GM23338 (cell line): Measurements from ENCODE around the gene BSND. TPM values are rescaled to one million over a fixed set of nuclear protein-coding genes. Genes with fewer than 3 reads are reported as not detected.

Source experiments
- ATAC-seq: fragments of 200-7000 bp; cut with Tn5 transposase; 3 replicates; pipeline ENCODE4 v1.9.1; 2020
- DNase-seq: peaks from one replicate; pipeline ENCODE4 v3.0.0-alpha.2; 2015; ENCODE audit warnings: low spot score
- H2AFZ ChIP-seq: fragments of 200-600 bp; sonication (generic); 2 replicates; pipeline ENCODE4 v1.8.0; 2016; ENCODE audit warnings: antibody characterized with exemption, mild to moderate bottlenecking, moderate library complexity
- H3F3A ChIP-seq: fragments of 200-600 bp; sonication (generic); replicated peaks from 2 replicates; pipeline ENCODE4 v1.8.0; 2017; ENCODE audit warnings: antibody characterized with exemption, mixed run types, low read depth
- H3K27ac ChIP-seq: fragments of 200-600 bp; sonication (generic); 2 replicates; pipeline ENCODE4 v1.6.1; 2016; ENCODE audit warnings: low read depth
- H3K27me3 ChIP-seq: fragments of 200-600 bp; sonication (generic); 2 replicates; pipeline ENCODE4 v1.8.0; 2016; ENCODE audit warnings: mild to moderate bottlenecking, mixed run types, moderate library complexity; ENCODE audit not compliant: insufficient read depth
- H3K36me3 ChIP-seq: fragments of 200-600 bp; sonication (generic); 2 replicates; pipeline ENCODE4 v1.8.0; 2016; ENCODE audit warnings: mild to moderate bottlenecking; ENCODE audit not compliant: insufficient read depth
- H3K4me1 ChIP-seq: fragments of 200-600 bp; sonication (generic); 2 replicates; pipeline ENCODE4 v1.8.0; 2016; ENCODE audit warnings: mild to moderate bottlenecking, moderate library complexity; ENCODE audit not compliant: insufficient read depth
- H3K4me2 ChIP-seq: fragments of 200-600 bp; sonication (generic); 2 replicates; pipeline ENCODE4 v1.7.1; 2017; ENCODE audit warnings: mixed run types
- H3K4me3 ChIP-seq: fragments of 200-600 bp; sonication (generic); 2 replicates; pipeline ENCODE4 v1.6.1; 2016; ENCODE audit warnings: mixed run types
- H3K79me2 ChIP-seq: fragments of 200-600 bp; sonication (generic); replicated peaks from 2 replicates; pipeline ENCODE4 v1.8.0; 2017; ENCODE audit warnings: mild to moderate bottlenecking; ENCODE audit not compliant: insufficient read depth
- H3K9me2 ChIP-seq: fragments of 200-600 bp; sonication (generic); 2 replicates; pipeline ENCODE4 v1.8.0; 2017; ENCODE audit not compliant: insufficient read depth
- H4K20me1 ChIP-seq: fragments of 200-600 bp; sonication (generic); replicated peaks from 2 replicates; pipeline ENCODE4 v1.8.0; 2017; ENCODE audit warnings: mild to moderate bottlenecking; ENCODE audit not compliant: insufficient read depth
- H3K27ac Mint-ChIP-seq: 2 replicates; pipeline ENCODE4 v1.8.0; 2020; ENCODE audit warnings: inconsistent platforms, mild to moderate bottlenecking, moderate library complexity, mixed read lengths
- H3K27me3 Mint-ChIP-seq: 3 replicates; pipeline ENCODE4 v1.8.0; 2022; ENCODE audit warnings: low read depth, mild to moderate bottlenecking, moderate library complexity, mixed read lengths, inconsistent platforms; ENCODE audit not compliant: insufficient read depth, poor library complexity
- H3K36me3 Mint-ChIP-seq: 3 replicates; pipeline ENCODE4 v1.8.0; 2021; ENCODE audit warnings: low read depth, mild to moderate bottlenecking, inconsistent platforms, moderate library complexity, mixed read lengths
- H3K4me1 Mint-ChIP-seq: 3 replicates; pipeline ENCODE4 v1.8.0; 2020; ENCODE audit warnings: mild to moderate bottlenecking, inconsistent platforms, mixed read lengths
- H3K4me3 Mint-ChIP-seq: 3 replicates; pipeline ENCODE4 v1.8.0; 2021; ENCODE audit warnings: moderate library complexity, mild to moderate bottlenecking, inconsistent platforms, mixed read lengths
- H3K9me3 Mint-ChIP-seq: 3 replicates; pipeline ENCODE4 v1.8.0; 2020; ENCODE audit warnings: moderate library complexity, mild to moderate bottlenecking, inconsistent platforms, mixed read lengths
- EZH2 ChIP-seq: fragments of 200-600 bp; sonication (generic); IDR thresholded peaks from one replicate; pipeline ENCODE4 v1.8.0; 2017; ENCODE audit warnings: antibody characterized with exemption, mild to moderate bottlenecking, low read depth; ENCODE audit not compliant: unreplicated experiment
- EZH2phosphoT487 ChIP-seq: fragments of 200-600 bp; sonication (generic); IDR thresholded peaks from one replicate; pipeline ENCODE4 v1.8.1; 2018; ENCODE audit warnings: antibody characterized with exemption; ENCODE audit not compliant: unreplicated experiment
- JUNB ChIP-seq: IDR thresholded peaks from one replicate; pipeline ENCODE4 v1.6.1; 2016; ENCODE audit warnings: antibody characterized with exemption; ENCODE audit not compliant: unreplicated experiment
- NANOG ChIP-seq: IDR thresholded peaks from 2 replicates; pipeline ENCODE4 v1.6.1; 2016; ENCODE audit warnings: antibody characterized with exemption, borderline replicate concordance
- POLR2AphosphoS5 ChIP-seq: IDR thresholded peaks from 2 replicates; pipeline ENCODE4 v1.6.1; 2016; ENCODE audit warnings: antibody characterized with exemption, low read depth
- STAT1 ChIP-seq: IDR thresholded peaks from one replicate; pipeline ENCODE4 v1.6.1; 2016; ENCODE audit warnings: antibody characterized with exemption; ENCODE audit not compliant: unreplicated experiment
- ZNF114 ChIP-seq: fragments of 250-450 bp; sonication (Bioruptor Pico); IDR thresholded peaks from 2 replicates; pipeline ENCODE4 v1.5.0; 2020; ENCODE audit warnings: mild to moderate bottlenecking, moderate library complexity
- ZNF331 ChIP-seq: fragments of 250-450 bp; sonication (Bioruptor Pico); IDR thresholded peaks from 2 replicates; pipeline ENCODE4 v1.5.0; 2020; ENCODE audit warnings: low read depth, mild to moderate bottlenecking, moderate library complexity
- polyA plus RNA-seq: library from polyadenylated mRNA; unstranded; fragments of >200 nt; fragmentation: Nextera tagmentation; extraction: Ambion mirVana; gene quantifications from 2 replicates; pipeline ENCODE4 v1.2.1, GENCODE V29; 2016
- total RNA-seq: library from RNA; depleted of rRNA; stranded (reverse); fragments of >200 nt; shearing (Covaris generic); gene quantifications from 2 replicates; pipeline ENCODE4 v1.2.3, GENCODE V29; 2014
- TF ChIP-seq, protein P1 (sequence below), 2 experiments: fragments of 200-600 bp in 1 of 2; sonication (generic) in 1 of 2; conservative IDR thresholded peaks; 2 replicates each; pipeline versions ENCODE4 v1.5.1 to v1.6.1; 2016 to 2017; ENCODE audit warnings: antibody characterized with exemption in 2 of 2, low read depth in 2 of 2, mild to moderate bottlenecking in 2 of 2, moderate library complexity in 1 of 2
- TF ChIP-seq, protein P2 (sequence below): IDR thresholded peaks from 2 replicates; pipeline ENCODE4 v1.6.1; 2016; ENCODE audit warnings: antibody characterized with exemption

BSND gene
- total and polyA plus RNA-seq, 2 experiments from 2014 or later = 0.55 to 1.4 TPM

DNA sequence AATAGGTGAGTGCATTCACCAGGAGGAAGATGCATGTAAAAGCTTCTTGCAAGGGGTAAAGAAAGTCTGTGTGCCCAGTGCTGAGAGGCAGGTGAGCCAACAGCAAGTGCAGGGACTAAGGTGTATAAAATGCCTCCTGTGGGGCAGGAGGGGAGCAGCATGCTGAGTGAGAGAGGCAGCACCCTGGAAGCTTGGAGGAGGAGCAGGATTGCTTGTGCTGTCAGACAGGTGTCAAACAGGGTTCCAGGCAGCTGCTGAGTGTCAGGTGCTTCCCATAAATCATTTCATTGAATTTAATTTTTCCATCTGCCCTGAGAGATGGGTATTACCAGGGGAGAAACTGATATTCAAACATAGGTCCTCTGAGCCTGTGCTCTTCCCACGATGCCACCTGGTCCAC lies 13.9 kb downstream of the BSND start:
- Mint-ChIP-seq H3K27me3 (peaks cover 12% of the 10 kb centered on the region), H3K27ac (no peak overlapping the region), H3K4me1 (peaks cover 15% of the 10 kb centered on the region), H3K9me3 (peaks cover 17% of the 10 kb centered on the region), H3K36me3 (peaks cover 9% of the 10 kb centered on the region), H3K4me3 (no peak overlapping the region)
- Histone ChIP-seq H4K20me1 (no peaks in the 10 kb centered on the region), H3K9me2 (no peaks in the 10 kb centered on the region), H3K27ac (no peak overlapping the region), H3K4me2 (no peak overlapping the region), H3K4me3 (no peak overlapping the region), H2AFZ (no peak overlapping the region), H3K79me2 (no peaks in the 10 kb centered on the region), H3K27me3 (no peaks in the 10 kb centered on the region), H3K4me1 (peaks cover 16% of the 10 kb centered on the region; the same call in 1 of the 2 replicates), H3K36me3 (no peaks in the 10 kb centered on the region), H3F3A (no peaks in the 10 kb centered on the region)
- no peak for TF ChIP-seq EZH2
- TF ChIP-seq STAT1 = no peak
- no peak for TF ChIP-seq EZH2phosphoT487
- DNase-seq = no peak
- ATAC-seq = no peak

DNA sequence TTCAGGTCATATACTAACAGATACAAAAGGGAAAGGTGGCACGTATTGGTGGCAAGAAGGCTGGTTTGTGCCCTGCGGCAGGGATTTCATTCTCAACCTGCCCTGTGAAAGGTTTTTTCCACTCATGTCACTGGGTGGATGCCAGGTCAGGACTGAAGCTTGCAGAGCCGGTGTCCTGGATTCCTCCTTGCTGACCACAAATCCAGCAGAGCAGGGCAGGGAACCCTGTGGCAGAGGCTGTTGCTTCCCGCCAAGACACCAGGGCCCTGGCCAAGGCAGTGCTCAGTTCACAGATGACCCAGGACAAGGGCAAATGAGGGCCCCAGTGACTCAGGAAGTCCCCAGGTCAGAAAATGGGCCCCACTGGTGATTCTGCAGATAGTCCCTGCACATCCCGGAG lies 16.4 kb downstream of the BSND start:
- Histone ChIP-seq H3F3A (no peaks in the 10 kb centered on the region), H3K79me2 (no peaks in the 10 kb centered on the region), H3K9me2 (no peaks in the 10 kb centered on the region), H3K4me3 (no peak overlapping the region), H3K27me3 (no peaks in the 10 kb centered on the region), H2AFZ (no peak overlapping the region), H3K36me3 (no peaks in the 10 kb centered on the region), H3K4me1 (peaks cover 22% of the 10 kb centered on the region; the same call in 1 of the 2 replicates), H3K4me2 (no peak overlapping the region), H4K20me1 (no peaks in the 10 kb centered on the region), H3K27ac (no peak overlapping the region)
- no peak for DNase-seq
- Mint-ChIP-seq H3K27me3 (peaks cover 12% of the 10 kb centered on the region), H3K36me3 (no peaks in the 10 kb centered on the region; the same call in 2 of the 3 replicates), H3K4me1 (peaks cover 13% of the 10 kb centered on the region), H3K4me3 (no peak overlapping the region), H3K9me3 (no peaks in the 10 kb centered on the region), H3K27ac (no peak overlapping the region)
- ATAC-seq = no peak
- TF ChIP-seq ZNF331 (CRISPR knock-in tag) = no peak
- TF ChIP-seq POLR2AphosphoS5 = no peak
- TF ChIP-seq, protein P1, sequence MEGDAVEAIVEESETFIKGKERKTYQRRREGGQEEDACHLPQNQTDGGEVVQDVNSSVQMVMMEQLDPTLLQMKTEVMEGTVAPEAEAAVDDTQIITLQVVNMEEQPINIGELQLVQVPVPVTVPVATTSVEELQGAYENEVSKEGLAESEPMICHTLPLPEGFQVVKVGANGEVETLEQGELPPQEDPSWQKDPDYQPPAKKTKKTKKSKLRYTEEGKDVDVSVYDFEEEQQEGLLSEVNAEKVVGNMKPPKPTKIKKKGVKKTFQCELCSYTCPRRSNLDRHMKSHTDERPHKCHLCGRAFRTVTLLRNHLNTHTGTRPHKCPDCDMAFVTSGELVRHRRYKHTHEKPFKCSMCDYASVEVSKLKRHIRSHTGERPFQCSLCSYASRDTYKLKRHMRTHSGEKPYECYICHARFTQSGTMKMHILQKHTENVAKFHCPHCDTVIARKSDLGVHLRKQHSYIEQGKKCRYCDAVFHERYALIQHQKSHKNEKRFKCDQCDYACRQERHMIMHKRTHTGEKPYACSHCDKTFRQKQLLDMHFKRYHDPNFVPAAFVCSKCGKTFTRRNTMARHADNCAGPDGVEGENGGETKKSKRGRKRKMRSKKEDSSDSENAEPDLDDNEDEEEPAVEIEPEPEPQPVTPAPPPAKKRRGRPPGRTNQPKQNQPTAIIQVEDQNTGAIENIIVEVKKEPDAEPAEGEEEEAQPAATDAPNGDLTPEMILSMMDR (conservative IDR thresholded peaks at IDR 0.05; ENCODE audit: low read depth in 2 of 2) = no peak
- no peak for TF ChIP-seq NANOG
- TF ChIP-seq ZNF114 = no peak
- no peak for TF ChIP-seq JUNB
- no peak for TF ChIP-seq EZH2
- TF ChIP-seq, protein P2, sequence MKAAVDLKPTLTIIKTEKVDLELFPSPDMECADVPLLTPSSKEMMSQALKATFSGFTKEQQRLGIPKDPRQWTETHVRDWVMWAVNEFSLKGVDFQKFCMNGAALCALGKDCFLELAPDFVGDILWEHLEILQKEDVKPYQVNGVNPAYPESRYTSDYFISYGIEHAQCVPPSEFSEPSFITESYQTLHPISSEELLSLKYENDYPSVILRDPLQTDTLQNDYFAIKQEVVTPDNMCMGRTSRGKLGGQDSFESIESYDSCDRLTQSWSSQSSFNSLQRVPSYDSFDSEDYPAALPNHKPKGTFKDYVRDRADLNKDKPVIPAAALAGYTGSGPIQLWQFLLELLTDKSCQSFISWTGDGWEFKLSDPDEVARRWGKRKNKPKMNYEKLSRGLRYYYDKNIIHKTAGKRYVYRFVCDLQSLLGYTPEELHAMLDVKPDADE = no peak
